HFF-Myc (cell line): ENCODE measurements around the gene NSD1.
A peak's percentile ranks its signal among the peaks of the same experiment; 100 is the strongest.

ENCODE experiments used
- DNase-seq: peaks from one replicate; pipeline ENCODE4 v3.0.0-alpha.2; 2011; ENCODE audit warnings: low read depth; ENCODE audit errors: extremely low read depth
- H3K4me3 ChIP-seq: replicated peaks from 2 replicates; pipeline ENCODE4 v1.5.1; 2011; ENCODE audit warnings: low read depth, mild to moderate bottlenecking, control low read depth, low read length
- TF ChIP-seq, protein P1 (sequence below): IDR thresholded peaks from 2 replicates; pipeline ENCODE4 v1.5.1; 2012; ENCODE audit warnings: mild to moderate bottlenecking, low read depth, low read length, control low read depth; ENCODE audit errors: missing control alignments

NSD1 gene

DNA sequence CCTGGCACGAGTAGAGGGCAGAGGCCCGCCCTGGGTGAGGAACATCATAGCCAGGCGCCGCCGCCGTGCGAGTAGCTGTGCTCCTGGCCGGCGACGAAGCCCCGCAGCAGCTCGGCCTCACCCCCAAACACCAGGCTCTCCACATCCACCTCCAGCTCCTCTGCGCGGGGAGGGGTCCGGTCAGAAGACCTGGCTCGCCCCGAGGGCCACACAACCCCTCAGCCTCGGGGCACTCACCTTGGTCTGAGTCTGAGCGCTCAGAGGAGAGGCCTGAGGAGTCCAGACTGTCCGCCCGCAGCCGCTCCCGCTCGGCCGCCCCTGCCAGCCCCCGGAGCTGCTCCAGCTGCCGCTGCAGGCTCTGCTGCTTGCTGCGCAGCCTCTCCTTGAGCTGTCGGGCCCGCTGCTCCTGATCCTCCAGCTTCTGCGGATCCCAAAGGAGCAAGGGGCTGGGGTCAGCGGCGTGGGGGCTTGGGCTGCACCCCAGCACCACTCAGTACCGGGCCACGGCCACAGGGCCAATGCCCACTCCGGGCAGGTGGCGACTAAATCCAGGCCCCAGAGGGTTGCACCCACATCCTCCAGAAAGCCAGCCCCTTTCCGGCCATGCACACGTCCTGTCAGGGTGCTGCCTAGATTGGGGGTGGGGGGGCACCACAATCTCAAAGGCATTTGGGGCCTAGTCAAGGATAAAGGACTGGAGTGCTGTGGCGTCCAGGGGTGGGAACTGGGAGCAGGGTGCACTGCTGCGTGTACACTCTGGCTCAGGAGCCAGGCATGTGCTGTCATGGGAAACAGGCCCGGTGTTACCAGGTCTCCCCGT lies 174.2 kb downstream of the NSD1 start:
- no peak overlapping the region for H3K4me3 ChIP-seq
- TF ChIP-seq, protein P1, sequence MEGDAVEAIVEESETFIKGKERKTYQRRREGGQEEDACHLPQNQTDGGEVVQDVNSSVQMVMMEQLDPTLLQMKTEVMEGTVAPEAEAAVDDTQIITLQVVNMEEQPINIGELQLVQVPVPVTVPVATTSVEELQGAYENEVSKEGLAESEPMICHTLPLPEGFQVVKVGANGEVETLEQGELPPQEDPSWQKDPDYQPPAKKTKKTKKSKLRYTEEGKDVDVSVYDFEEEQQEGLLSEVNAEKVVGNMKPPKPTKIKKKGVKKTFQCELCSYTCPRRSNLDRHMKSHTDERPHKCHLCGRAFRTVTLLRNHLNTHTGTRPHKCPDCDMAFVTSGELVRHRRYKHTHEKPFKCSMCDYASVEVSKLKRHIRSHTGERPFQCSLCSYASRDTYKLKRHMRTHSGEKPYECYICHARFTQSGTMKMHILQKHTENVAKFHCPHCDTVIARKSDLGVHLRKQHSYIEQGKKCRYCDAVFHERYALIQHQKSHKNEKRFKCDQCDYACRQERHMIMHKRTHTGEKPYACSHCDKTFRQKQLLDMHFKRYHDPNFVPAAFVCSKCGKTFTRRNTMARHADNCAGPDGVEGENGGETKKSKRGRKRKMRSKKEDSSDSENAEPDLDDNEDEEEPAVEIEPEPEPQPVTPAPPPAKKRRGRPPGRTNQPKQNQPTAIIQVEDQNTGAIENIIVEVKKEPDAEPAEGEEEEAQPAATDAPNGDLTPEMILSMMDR = no peak
- DNase-seq = no peak

DNA sequence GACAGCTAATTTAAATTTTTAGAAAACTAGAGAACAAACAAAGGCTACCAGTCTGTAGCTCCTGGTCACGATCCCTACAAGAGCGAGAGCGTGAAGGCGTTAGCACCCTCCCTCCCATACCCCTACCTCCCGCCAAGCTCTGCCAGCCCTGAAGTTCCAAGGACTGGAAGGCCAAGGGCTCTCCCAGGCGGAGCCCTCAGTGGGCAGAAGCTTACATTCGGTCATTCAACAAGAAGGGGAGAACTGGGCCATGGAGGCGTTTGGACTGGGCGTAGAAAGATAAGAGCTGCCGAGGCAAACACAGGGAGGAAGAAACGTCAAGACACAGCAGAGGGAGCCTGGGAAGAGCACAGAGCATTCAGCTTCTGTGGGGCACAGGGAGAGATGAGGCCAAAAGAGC lies 175.2 kb downstream of the NSD1 start:
- TF ChIP-seq, protein P1 = no peak
- H3K4me3 ChIP-seq = no peak overlapping the region
- DNase-seq = no peak

DNA sequence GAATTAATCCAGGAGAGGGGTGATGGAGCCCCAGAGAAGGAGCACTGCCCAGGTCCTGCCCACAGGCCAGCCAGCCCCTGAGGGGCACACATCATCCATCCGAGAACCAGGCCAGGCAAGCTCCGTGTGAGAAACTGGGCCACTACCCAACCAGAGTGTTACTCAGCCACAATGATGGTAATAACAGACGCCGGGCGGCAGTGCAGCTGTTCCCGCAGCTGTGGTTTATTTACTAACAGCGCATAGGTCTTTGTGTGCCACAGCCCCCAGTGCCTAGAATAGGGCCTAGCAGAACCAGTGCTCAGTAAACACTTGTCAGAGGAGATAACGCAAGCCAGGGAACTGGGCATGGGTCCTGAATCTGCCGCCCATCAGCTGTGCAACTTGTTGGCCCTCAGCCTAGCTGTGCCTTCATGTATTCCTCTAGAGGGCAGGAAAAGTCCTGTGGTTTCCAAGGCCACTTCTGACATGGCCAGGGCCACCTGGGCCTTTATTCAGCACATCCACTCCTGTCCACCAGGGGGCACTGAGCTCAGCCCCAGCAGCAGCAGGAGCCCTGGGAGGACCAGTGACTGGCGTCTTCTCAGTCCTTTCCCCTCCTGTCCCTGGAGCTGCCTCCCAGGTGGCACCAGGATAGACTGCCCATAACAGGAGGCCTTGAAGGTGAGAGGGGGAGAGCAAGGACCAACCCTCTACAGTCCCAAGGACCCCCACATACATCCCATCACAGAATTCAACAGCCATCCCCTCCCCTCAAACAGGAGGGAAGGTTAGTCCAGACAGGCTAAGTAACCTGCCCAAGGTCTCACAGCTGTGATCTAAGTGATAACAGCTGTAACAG lies 176.0 kb downstream of the NSD1 start:
- DNase-seq = peak; percentile 45
- no peak overlapping the region for H3K4me3 ChIP-seq
- TF ChIP-seq, protein P1 = peak; percentile 93

DNA sequence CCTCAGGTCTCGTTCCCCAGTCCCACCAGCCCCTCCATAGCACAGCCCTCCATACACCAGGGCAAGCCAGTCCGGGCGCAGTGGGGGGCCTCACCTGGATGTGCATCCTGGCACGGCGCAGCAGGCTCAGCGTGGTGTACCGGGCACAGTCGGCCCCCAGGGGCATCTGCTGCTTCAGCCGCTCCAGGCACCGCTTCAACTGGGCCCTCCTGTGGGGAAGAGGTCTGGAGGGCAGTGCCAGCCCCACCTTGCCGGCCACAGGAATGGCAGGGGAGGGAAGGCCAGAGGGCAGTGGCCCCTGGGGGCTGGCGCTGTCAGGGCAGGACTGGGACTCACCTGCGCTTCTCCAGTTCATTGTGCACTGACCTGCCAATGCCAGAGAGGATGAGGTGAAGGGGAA lies 176.8 kb downstream of the NSD1 start:
- DNase-seq = no peak
- TF ChIP-seq, protein P1 = no peak
- peak overlapping the region; percentile 65 for H3K4me3 ChIP-seq

DNA sequence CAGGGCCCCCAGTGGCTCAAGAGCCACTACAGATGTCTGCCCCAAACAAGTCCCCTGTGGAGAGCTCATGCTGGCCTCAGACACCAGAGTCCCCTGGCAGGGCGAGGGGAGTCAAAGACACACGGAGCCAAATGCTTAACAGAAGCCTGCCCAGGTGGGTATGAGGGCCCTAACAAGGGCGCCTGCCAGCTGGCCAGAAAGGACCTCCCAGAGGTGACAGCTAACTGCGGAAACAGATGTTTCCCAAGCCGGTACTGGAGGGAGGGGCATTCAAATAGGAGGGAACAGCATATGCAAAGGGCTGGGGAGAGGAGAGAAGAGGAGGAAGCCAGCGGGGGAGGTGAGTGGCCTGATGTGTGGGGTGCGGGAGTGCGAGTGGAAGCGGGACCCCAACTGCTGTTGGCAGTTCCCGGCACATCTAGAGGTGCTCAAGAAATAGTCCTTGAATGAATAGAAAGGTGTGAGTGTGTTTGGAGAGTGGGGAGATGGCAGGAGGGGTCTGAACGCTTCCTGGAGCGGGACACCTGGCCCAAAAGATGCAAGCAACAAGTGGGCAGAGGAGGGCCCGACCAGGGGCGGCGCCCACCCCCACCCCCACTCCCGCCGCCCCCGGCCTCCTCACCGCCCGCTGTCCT lies 177.3 kb downstream of the NSD1 start:
- H3K4me3 ChIP-seq = peak overlapping the region; percentile 65
- TF ChIP-seq, protein P1 = no peak
- no peak for DNase-seq

DNA sequence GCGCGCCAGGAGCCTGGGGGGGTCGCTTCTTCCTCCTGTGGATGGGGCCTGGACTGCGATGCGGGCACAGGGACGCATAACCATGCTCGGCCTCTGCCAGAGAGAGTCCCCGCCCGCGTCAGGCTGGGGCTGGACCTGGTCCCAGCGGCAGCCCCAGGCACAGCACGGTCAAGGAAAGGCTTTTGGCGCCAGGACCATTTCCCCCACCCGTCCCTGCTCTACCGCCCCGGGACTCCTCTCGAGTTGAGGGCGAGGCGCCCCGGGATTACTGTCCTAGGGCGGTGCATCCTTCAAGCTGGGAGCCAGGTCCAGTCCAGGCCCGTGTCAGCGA lies 177.8 kb downstream of the NSD1 start:
- TF ChIP-seq, protein P1 = no peak
- no peak for DNase-seq
- peak overlapping the region; percentile 65 for H3K4me3 ChIP-seq
